ENCODE results near the gene PPP1R9B. TPM values are rescaled to one million over a fixed set of nuclear protein-coding genes. Genes with fewer than 3 reads are reported as not detected.

Gene PPP1R9B
- total RNA-seq, 1 experiment from 2014 or later: 61.3 TPM

- TF ChIP-seq EZH2 (IDR thresholded peaks at IDR 0.05; ENCODE audit: borderline replicate concordance, low read depth, low read length, poor library complexity, severe bottlenecking) (no peak), CTCF (conservative IDR thresholded peaks at IDR 0.05; ENCODE audit: low read depth, low read length) (no peak)
- no peak for DNase-seq (ENCODE audit: low spot score)
- BruUV-seq (replicated peaks): no TSS peak
- no peak overlapping the region for H3K4me3 ChIP-seq (ENCODE audit: low read depth, low read length, poor library complexity, severe bottlenecking)
- H3K36me3 ChIP-seq (ENCODE audit: insufficient read depth, low read length, poor library complexity, severe bottlenecking): no peaks in the 10 kb centered on the region
- POLR2A ChIA-PET (ENCODE audit: low non-redundant PET): no interaction called here
- CTCF ChIA-PET: no interaction called here
- H3K4me1 ChIP-seq (ENCODE audit: insufficient read depth, low read length, poor library complexity, severe bottlenecking): no peaks in the 10 kb centered on the region
- no peaks in the 10 kb centered on the region for H3K9me3 ChIP-seq (ENCODE audit: low read depth, low read length, poor library complexity, severe bottlenecking)
- intact Hi-C loops (cut with micrococcal nuclease; ENCODE audit: unreplicated experiment): no loop called here
- H3K27ac ChIP-seq (ENCODE audit: low read depth, low read length, poor library complexity, severe bottlenecking): no peak overlapping the region
- no peaks in the 10 kb centered on the region for H3K27me3 ChIP-seq (replicated peaks; ENCODE audit: insufficient read depth, low read depth, low read length, poor library complexity)
Observed at GRCh38 chr17:50192144-50192617, 41.7 kb upstream of the PPP1R9B start.

- Histone ChIP-seq H3K4me3 (ENCODE audit: low read depth, low read length, poor library complexity, severe bottlenecking) (no peak overlapping the region), H3K27me3 (replicated peaks; ENCODE audit: insufficient read depth, low read depth, low read length, poor library complexity) (no peaks in the 10 kb centered on the region), H3K4me1 (ENCODE audit: insufficient read depth, low read length, poor library complexity, severe bottlenecking) (no peaks in the 10 kb centered on the region), H3K36me3 (ENCODE audit: insufficient read depth, low read length, poor library complexity, severe bottlenecking) (no peaks in the 10 kb centered on the region), H3K9me3 (ENCODE audit: low read depth, low read length, poor library complexity, severe bottlenecking) (no peaks in the 10 kb centered on the region), H3K27ac (ENCODE audit: low read depth, low read length, poor library complexity, severe bottlenecking) (no peak overlapping the region)
- intact Hi-C loops (cut with micrococcal nuclease; ENCODE audit: unreplicated experiment): no loop called here
- POLR2A ChIA-PET (ENCODE audit: low non-redundant PET): no interaction called here
- CTCF ChIA-PET: no interaction called here
- no TSS peak for BruUV-seq (replicated peaks)
- TF ChIP-seq EZH2 (IDR thresholded peaks at IDR 0.05; ENCODE audit: borderline replicate concordance, low read depth, low read length, poor library complexity, severe bottlenecking) (no peak), CTCF (conservative IDR thresholded peaks at IDR 0.05; ENCODE audit: low read depth, low read length) (no peak)
- DNase-seq (ENCODE audit: low spot score): no peak
Observed at GRCh38 chr17:50191359-50192143, 41.1 kb upstream of the PPP1R9B start.

- ChIA-PET CTCF (no interaction called here), POLR2A (ENCODE audit: low non-redundant PET) (no interaction called here)
- Histone ChIP-seq H3K4me1 (ENCODE audit: insufficient read depth, low read length, poor library complexity, severe bottlenecking) (no peaks in the 10 kb centered on the region), H3K4me3 (ENCODE audit: low read depth, low read length, poor library complexity, severe bottlenecking) (no peak overlapping the region), H3K36me3 (ENCODE audit: insufficient read depth, low read length, poor library complexity, severe bottlenecking) (no peaks in the 10 kb centered on the region), H3K27ac (ENCODE audit: low read depth, low read length, poor library complexity, severe bottlenecking) (no peak overlapping the region), H3K27me3 (replicated peaks; ENCODE audit: insufficient read depth, low read depth, low read length, poor library complexity) (no peaks in the 10 kb centered on the region), H3K9me3 (ENCODE audit: low read depth, low read length, poor library complexity, severe bottlenecking) (no peaks in the 10 kb centered on the region)
- intact Hi-C loops (cut with micrococcal nuclease; ENCODE audit: unreplicated experiment): no loop called here
- no TSS peak for BruUV-seq (replicated peaks)
- no peak for TF ChIP-seq CTCF (conservative IDR thresholded peaks at IDR 0.05; ENCODE audit: low read depth, low read length)
- TF ChIP-seq EZH2 (IDR thresholded peaks at IDR 0.05; ENCODE audit: borderline replicate concordance, low read depth, low read length, poor library complexity, severe bottlenecking): no peak
- no peak for DNase-seq (ENCODE audit: low spot score)
Observed at GRCh38 chr17:50190603-50191358, 40.3 kb upstream of the PPP1R9B start.
